ENCODE measurements around the gene CHRNA4. TPM values are rescaled to one million over a fixed set of nuclear protein-coding genes. Genes with fewer than 3 reads are reported as not detected.

Gene CHRNA4
- 0.37 and 1.4 TPM in 2 replicates for total RNA-seq (2014; rRNA removed; shearing (Covaris generic))

- no peak for DNase-seq (ENCODE audit: low spot score)
- in situ Hi-C loops (cut with HindIII; ENCODE audit: low sequenced_read_pairs), result no loop called here
These were observed at the start of gene CHRNA4 for GRCh38 chr20:63360850-63361518. Gene CHRNA4 (minus strand): TSS chr20:63361349. CDS start chr20:63361165, 184 bp downstream.

- DNase-seq (ENCODE audit: low spot score), result no peak
These were observed 48.8 kb upstream of the CHRNA4 start for GRCh38 chr20:63409834-63410435.

GRCh38 chr20:63409066-63409833 is 48.1 kb upstream of the CHRNA4 start:
- no peak for DNase-seq (ENCODE audit: low spot score)
- in situ Hi-C loops (cut with HindIII; ENCODE audit: low sequenced_read_pairs), result no loop called here

More at GRCh38 chr20:63409834-63410435, 48.8 kb upstream of the CHRNA4 start:
- in situ Hi-C loops (cut with HindIII; ENCODE audit: low sequenced_read_pairs), result no loop called here

- in situ Hi-C loops (cut with HindIII; ENCODE audit: low sequenced_read_pairs), result no loop called here
- DNase-seq (ENCODE audit: low spot score), result no peak
These were observed 47.5 kb upstream of the CHRNA4 start for GRCh38 chr20:63408684-63409046.

- DNase-seq (ENCODE audit: low spot score), result no peak
- in situ Hi-C loops (cut with HindIII; ENCODE audit: low sequenced_read_pairs), result no loop called here
These were observed 47.0 kb upstream of the CHRNA4 start for GRCh38 chr20:63407928-63408683.

- DNase-seq (ENCODE audit: low spot score), result no peak
- in situ Hi-C loops (cut with HindIII; ENCODE audit: low sequenced_read_pairs), result no loop called here
These were observed 45.6 kb upstream of the CHRNA4 start for GRCh38 chr20:63406617-63407245.

GRCh38 chr20:63406011-63406410 is 44.9 kb upstream of the CHRNA4 start:
- no peak for DNase-seq (ENCODE audit: low spot score)
- in situ Hi-C loops (cut with HindIII; ENCODE audit: low sequenced_read_pairs), result no loop called here

- in situ Hi-C loops (cut with HindIII; ENCODE audit: low sequenced_read_pairs), result no loop called here
These were observed 44.1 kb upstream of the CHRNA4 start for GRCh38 chr20:63405102-63405730.

GRCh38 chr20:63404129-63405085 is 43.3 kb upstream of the CHRNA4 start:
- no peak for DNase-seq (ENCODE audit: low spot score)
- in situ Hi-C loops (cut with HindIII; ENCODE audit: low sequenced_read_pairs), result no loop called here

More at GRCh38 chr20:63405102-63405730, 44.1 kb upstream of the CHRNA4 start:
- DNase-seq (ENCODE audit: low spot score), result no peak

GRCh38 chr20:63403403-63404105 is 42.4 kb upstream of the CHRNA4 start:
- in situ Hi-C loops (cut with HindIII; ENCODE audit: low sequenced_read_pairs), result no loop called here
- no peak for DNase-seq (ENCODE audit: low spot score)

- in situ Hi-C loops (cut with HindIII; ENCODE audit: low sequenced_read_pairs), result no loop called here
- no peak for DNase-seq (ENCODE audit: low spot score)
These were observed 41.7 kb upstream of the CHRNA4 start for GRCh38 chr20:63402860-63403220.

- in situ Hi-C loops (cut with HindIII; ENCODE audit: low sequenced_read_pairs), result no loop called here
- DNase-seq (ENCODE audit: low spot score), result peak; percentile 68
These were observed 41.2 kb upstream of the CHRNA4 start for GRCh38 chr20:63402181-63402859.

- in situ Hi-C loops (cut with HindIII; ENCODE audit: low sequenced_read_pairs), result no loop called here
- DNase-seq (ENCODE audit: low spot score), result no peak
These were observed 40.4 kb upstream of the CHRNA4 start for GRCh38 chr20:63401384-63402110.

GRCh38 chr20:63400486-63401210 is 39.5 kb upstream of the CHRNA4 start:
- in situ Hi-C loops (cut with HindIII; ENCODE audit: low sequenced_read_pairs), result no loop called here
- peak; percentile 41 for DNase-seq (ENCODE audit: low spot score)

Measured in G401 (cell line).